A549 (cell line): Measurements from ENCODE around the gene CASP10.

Experiments
- CHD2 ChIP-seq: fragments of 150-350 bp; IDR thresholded peaks from 2 replicates; pipeline ENCODE4 v1.6.1; 2014; ENCODE audit warnings: low read length; ENCODE audit not compliant: partially characterized antibody
- JUNB ChIP-seq: fragments of >200 bp; sonication (Bioruptor Twin); formaldehyde crosslinking; IDR thresholded peaks from 2 replicates; pipeline ENCODE4 v1.6.1; 2016
- NFE2L2 ChIP-seq: fragments of 150-350 bp; conservative IDR thresholded peaks from 2 replicates; pipeline ENCODE4 v1.6.1; 2014; ENCODE audit warnings: low read length
- POLR2A ChIP-seq: IDR thresholded peaks from 2 replicates; pipeline ENCODE4 v1.6.1; 2012; ENCODE audit warnings: mild to moderate bottlenecking, low read length
- TF ChIP-seq, protein P1 (sequence below): fragments of >200 bp; sonication (Bioruptor Twin); formaldehyde crosslinking; IDR thresholded peaks from 3 replicates; pipeline ENCODE4 v1.5.1; 2016
- TF ChIP-seq, protein P2 (sequence below): IDR thresholded peaks from 2 replicates; pipeline ENCODE4 v1.6.1; 2012; ENCODE audit warnings: low read depth, borderline replicate concordance
- TF ChIP-seq, protein P3 (sequence below): fragments of 450-650 bp; IDR thresholded peaks from 2 replicates; pipeline ENCODE4 v1.6.1; 2014; ENCODE audit warnings: antibody characterized with exemption
- TF ChIP-seq, protein P4 (sequence below): fragments of 200-600 bp; sonication (generic); IDR thresholded peaks from 2 replicates; pipeline ENCODE4 v1.6.1; 2016; ENCODE audit warnings: antibody characterized with exemption, mild to moderate bottlenecking, moderate library complexity

DNA sequence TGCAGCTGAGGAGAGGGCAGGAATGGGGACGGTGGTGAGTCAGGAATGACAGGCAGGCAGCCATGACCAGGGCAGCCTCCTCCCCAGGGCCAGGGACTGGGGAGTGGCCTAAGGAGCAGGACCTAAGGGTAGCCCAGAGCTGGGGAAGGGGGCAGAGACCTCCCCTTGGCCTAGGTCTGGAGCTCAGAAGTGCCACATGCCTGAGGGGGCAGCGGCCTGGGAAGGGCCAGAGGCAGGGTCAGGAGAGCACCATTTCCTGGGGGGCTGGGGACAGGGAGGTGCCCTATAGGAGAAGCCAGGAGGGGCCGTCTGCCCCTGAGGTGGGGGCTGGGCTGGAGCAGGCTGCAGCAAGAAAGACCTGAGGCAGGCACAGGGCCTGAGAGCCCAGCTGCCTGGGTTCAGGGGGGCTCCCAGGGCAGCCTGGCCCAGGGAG lies 46.0 kb upstream of the CASP10 start:
- TF ChIP-seq, protein P1, sequence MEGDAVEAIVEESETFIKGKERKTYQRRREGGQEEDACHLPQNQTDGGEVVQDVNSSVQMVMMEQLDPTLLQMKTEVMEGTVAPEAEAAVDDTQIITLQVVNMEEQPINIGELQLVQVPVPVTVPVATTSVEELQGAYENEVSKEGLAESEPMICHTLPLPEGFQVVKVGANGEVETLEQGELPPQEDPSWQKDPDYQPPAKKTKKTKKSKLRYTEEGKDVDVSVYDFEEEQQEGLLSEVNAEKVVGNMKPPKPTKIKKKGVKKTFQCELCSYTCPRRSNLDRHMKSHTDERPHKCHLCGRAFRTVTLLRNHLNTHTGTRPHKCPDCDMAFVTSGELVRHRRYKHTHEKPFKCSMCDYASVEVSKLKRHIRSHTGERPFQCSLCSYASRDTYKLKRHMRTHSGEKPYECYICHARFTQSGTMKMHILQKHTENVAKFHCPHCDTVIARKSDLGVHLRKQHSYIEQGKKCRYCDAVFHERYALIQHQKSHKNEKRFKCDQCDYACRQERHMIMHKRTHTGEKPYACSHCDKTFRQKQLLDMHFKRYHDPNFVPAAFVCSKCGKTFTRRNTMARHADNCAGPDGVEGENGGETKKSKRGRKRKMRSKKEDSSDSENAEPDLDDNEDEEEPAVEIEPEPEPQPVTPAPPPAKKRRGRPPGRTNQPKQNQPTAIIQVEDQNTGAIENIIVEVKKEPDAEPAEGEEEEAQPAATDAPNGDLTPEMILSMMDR = no peak
- TF ChIP-seq, protein P2, sequence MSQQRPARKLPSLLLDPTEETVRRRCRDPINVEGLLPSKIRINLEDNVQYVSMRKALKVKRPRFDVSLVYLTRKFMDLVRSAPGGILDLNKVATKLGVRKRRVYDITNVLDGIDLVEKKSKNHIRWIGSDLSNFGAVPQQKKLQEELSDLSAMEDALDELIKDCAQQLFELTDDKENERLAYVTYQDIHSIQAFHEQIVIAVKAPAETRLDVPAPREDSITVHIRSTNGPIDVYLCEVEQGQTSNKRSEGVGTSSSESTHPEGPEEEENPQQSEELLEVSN = no peak
- TF ChIP-seq, protein P3, sequence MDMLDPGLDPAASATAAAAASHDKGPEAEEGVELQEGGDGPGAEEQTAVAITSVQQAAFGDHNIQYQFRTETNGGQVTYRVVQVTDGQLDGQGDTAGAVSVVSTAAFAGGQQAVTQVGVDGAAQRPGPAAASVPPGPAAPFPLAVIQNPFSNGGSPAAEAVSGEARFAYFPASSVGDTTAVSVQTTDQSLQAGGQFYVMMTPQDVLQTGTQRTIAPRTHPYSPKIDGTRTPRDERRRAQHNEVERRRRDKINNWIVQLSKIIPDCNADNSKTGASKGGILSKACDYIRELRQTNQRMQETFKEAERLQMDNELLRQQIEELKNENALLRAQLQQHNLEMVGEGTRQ = no peak
- no peak for TF ChIP-seq POLR2A
- TF ChIP-seq CHD2 = no peak
- TF ChIP-seq NFE2L2 = no peak
- TF ChIP-seq, protein P4, sequence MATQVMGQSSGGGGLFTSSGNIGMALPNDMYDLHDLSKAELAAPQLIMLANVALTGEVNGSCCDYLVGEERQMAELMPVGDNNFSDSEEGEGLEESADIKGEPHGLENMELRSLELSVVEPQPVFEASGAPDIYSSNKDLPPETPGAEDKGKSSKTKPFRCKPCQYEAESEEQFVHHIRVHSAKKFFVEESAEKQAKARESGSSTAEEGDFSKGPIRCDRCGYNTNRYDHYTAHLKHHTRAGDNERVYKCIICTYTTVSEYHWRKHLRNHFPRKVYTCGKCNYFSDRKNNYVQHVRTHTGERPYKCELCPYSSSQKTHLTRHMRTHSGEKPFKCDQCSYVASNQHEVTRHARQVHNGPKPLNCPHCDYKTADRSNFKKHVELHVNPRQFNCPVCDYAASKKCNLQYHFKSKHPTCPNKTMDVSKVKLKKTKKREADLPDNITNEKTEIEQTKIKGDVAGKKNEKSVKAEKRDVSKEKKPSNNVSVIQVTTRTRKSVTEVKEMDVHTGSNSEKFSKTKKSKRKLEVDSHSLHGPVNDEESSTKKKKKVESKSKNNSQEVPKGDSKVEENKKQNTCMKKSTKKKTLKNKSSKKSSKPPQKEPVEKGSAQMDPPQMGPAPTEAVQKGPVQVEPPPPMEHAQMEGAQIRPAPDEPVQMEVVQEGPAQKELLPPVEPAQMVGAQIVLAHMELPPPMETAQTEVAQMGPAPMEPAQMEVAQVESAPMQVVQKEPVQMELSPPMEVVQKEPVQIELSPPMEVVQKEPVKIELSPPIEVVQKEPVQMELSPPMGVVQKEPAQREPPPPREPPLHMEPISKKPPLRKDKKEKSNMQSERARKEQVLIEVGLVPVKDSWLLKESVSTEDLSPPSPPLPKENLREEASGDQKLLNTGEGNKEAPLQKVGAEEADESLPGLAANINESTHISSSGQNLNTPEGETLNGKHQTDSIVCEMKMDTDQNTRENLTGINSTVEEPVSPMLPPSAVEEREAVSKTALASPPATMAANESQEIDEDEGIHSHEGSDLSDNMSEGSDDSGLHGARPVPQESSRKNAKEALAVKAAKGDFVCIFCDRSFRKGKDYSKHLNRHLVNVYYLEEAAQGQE = no peak
- no peak for TF ChIP-seq JUNB
